ENCODE data around the gene PACS1. TPM values are rescaled to one million over a fixed set of nuclear protein-coding genes. Genes with fewer than 3 reads are reported as not detected.

PACS1 gene
- total RNA-seq, 1 donor from 2014 or later, result 102 TPM

- intact Hi-C loops (cut with micrococcal nuclease), result no loop called here
These were observed 150.5 kb downstream of the PACS1 start for GRCh38 chr11:66220566-66220935.

GRCh38 chr11:66221012-66221411, 150.9 kb downstream of the PACS1 start:
- intact Hi-C loops (cut with micrococcal nuclease), result no loop called here

DNA sequence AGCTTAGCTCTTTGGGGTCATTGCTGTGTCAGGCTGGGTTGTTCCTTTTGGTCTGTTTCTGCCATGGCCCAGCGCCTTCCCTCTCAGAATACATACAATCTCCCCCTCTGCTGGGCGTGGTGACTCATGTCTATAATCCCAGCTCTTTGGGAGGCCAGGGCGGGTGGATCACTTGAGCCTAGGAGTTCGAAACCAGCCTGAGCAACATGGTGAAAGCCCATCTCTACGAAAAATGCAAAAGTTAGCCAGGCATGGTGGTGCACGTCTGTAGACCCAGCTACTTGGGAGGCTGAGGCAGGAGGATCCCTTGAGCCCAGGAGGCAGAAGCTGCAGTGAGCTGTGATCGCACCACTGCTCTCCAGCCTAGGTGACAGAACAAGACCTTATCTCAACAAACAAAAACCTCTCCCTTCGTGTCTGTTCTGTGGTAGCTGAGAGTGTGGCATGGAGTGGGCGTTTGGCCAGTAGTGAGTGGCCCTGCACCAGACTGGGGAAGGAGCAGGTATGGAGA, 151.7 kb downstream of the PACS1 start:
- intact Hi-C loops (cut with micrococcal nuclease), result loop anchor here (1.0 kb wide), 1 partner anchor 61 kb away; no protein-coding TSS in a partner anchor

- intact Hi-C loops (cut with micrococcal nuclease), result loop anchor here (1.0 kb wide), 1 partner anchor 60 kb away; no protein-coding TSS in a partner anchor
These were observed 152.5 kb downstream of the PACS1 start for GRCh38 chr11:66222358-66223149.

DNA sequence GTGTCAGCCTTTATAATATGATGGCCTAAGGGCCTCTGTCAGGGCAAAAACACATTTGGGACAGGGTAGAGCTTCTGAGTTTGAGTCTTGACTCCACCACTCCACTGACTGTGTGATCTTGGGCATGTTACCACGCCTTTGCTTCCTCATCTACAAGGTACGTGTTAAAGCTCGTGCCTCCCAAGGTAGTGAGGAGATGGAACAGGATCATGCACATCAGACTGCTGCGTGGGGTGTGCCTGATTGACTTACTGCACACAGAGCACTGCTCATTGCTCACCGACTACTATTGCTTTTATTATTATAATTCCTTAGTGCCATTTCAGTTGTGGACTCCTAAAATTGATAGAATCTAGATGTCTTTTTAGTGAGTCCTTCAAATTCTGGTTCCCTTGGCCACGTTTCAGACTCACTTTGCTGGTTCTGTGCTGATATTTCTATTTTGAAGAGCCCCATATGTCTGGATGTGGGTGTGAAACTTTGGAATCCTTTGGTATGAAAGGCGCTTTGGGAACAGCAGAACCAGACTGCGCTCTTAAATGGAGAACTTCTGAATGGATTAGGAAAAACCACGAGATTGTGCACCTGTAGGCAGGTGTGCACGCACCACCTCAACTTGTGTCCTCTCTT, 154.3 kb downstream of the PACS1 start:
- intact Hi-C loops (cut with micrococcal nuclease), result no loop called here

- intact Hi-C loops (cut with micrococcal nuclease), result no loop called here
These were observed 155.0 kb downstream of the PACS1 start for GRCh38 chr11:66225066-66225465.

GRCh38 chr11:66226101-66226500, 156.0 kb downstream of the PACS1 start:
- intact Hi-C loops (cut with micrococcal nuclease), result no loop called here

- intact Hi-C loops (cut with micrococcal nuclease), result no loop called here
These were observed 157.6 kb downstream of the PACS1 start for GRCh38 chr11:66227700-66228099.

- intact Hi-C loops (cut with micrococcal nuclease), result no loop called here
These were observed 158.4 kb downstream of the PACS1 start for GRCh38 chr11:66228521-66228920.

GRCh38 chr11:66230156-66230555, 160.1 kb downstream of the PACS1 start:
- intact Hi-C loops (cut with micrococcal nuclease), result no loop called here

GRCh38 chr11:66230978-66231377, 160.9 kb downstream of the PACS1 start:
- intact Hi-C loops (cut with micrococcal nuclease), result no loop called here

DNA sequence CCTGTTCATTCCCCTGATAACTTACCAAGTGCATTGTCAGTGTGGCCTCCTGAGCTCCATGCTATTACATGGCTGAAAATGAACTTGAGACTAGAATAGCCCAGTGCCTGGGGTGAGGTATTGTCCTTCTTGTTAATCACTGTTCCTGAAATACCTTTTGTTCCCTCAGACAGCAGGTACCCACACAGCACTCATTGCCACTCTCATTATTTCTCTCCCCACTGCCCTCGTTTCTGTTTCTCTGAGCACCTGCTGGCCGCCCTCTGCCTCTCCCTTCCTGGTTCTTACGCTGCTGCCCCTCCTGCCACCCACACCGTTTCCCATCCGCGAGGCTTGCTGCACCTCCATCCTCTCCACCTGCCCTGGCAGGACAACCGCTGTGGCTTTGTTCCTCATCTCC, 161.5 kb downstream of the PACS1 start:
- intact Hi-C loops (cut with micrococcal nuclease), result no loop called here

DNA sequence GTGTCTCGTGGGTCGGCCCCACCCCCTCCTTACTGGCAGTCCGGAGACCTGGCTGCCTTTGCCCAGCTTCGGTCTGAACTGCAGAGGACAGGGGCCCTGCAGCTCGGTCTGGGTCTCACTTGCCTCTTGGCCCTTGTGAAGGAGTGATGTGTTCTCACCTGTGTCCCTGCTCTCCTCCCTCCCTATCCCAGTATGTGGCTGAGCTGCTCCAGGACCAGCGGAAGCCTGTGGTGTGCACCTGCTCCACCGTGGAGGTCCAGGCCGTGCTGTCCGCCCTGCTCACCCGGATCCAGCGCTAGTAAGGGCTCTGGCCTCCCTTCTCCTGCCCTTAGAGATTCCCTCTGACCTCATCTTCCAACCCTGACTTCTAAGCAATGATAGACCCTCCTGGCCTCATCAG, 162.7 kb downstream of the PACS1 start:
- intact Hi-C loops (cut with micrococcal nuclease), result no loop called here

DNA sequence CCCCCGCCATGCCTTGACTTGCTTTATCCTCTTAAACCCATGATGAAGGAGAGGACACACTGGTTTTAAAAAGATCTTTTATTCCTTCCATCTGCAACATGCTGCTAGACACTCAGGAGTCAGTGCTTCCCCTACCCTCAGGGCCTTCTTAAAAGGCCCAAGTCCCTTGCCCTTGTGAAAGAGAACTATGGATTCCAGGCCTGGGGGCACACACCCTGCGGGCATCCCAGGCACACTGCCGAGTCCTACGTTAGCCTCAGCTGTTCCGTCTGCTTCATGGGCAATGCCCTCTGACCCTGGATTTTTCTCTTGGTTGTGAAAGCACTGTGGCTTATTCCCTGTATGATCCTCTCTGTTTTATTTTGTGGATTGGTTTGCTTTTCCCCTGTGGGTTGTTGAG, 163.2 kb downstream of the PACS1 start:
- intact Hi-C loops (cut with micrococcal nuclease), result no loop called here

- intact Hi-C loops (cut with micrococcal nuclease), result no loop called here
These were observed 165.1 kb downstream of the PACS1 start for GRCh38 chr11:66235141-66235540.

- intact Hi-C loops (cut with micrococcal nuclease), result no loop called here
These were observed 167.8 kb downstream of the PACS1 start for GRCh38 chr11:66237867-66238266.

DNA sequence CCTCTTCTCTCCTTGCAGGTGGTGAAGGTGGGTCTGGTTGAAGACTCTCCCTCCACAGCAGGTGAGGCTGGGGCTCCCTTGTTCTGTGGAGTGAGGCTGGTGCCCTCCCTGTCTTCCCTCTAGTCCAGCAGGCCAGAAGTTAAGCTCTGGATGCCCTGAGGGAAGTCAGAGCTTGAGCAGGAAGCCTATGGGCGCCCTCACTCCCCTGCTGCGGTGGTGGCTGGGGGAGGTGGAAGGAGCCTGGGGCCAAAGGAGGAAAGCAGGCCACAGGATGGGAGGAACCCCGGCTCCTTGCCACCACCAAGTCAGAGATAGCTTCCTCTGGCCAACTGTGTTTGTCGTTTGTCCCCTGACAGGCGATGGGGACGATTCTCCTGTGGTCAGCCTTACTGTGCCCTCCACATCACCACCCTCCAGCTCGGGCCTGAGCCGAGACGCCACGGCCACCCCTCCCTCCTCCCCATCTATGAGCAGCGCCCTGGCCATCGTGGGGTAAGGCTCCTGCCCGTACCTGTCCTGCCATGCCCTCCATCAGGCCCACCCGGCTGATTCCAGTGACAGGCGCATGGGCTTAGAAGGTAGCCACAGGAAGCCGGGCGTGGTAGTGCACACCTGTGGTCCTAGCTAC, 168.8 kb downstream of the PACS1 start:
- intact Hi-C loops (cut with micrococcal nuclease), result no loop called here

DNA sequence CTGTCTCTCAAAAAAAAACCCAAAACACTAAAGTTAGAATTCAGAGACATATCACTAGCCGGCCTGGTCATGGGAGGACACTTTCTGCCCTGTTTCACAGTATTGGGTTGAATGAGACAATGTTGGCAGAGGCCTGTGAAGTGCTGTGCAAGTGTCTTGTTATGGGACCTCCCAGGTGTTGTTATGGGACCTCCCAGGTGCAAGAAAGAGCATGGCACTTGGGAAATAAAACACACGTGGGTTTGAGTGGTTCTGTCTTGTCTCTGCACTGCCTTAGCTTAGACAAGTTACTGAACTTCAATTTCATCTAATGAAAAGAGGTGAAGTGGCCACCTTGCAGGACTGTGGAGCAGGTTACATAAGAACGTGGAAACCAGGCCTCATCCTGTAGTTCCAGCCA, 169.4 kb downstream of the PACS1 start:
- intact Hi-C loops (cut with micrococcal nuclease), result no loop called here

DNA sequence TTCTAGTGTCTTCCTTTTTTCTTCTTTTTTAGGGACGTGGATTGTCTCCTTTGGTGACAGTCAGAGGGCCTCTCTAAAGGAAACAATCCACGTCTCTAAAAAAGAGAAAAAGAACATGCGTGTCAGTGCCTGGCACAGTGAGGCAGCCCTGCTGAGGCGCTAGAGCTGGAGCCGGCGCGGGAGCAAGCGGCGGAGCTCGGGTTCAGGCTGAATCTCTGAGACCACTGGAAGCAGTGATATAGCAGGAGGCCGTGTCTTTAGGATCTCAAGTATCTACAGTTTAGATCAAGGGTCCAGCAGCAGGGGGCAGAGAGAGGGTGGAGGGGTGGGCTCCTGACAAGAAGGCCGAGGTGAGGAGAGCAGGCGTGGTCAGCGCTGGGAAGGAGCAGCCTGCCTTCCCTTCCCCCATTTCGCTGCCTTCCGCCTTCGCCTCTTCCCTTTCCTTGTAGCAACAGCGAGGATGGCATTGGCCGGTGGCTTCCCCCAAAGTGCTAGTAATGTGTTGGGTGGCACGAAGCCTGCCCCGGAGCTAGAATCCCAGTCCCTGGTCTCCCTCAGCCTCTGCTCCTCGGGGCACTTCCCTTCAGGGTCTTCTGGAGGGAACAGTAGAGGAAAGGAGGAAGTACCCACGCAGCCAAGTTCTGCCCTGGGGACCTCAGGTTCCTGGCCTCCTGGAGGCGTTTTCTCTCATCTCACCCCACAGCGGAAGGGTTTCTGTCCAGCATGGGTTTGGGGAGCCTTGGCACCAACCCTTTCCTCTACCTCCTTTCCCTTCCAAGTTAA, 170.1 kb downstream of the PACS1 start:
- intact Hi-C loops (cut with micrococcal nuclease), result no loop called here

DNA sequence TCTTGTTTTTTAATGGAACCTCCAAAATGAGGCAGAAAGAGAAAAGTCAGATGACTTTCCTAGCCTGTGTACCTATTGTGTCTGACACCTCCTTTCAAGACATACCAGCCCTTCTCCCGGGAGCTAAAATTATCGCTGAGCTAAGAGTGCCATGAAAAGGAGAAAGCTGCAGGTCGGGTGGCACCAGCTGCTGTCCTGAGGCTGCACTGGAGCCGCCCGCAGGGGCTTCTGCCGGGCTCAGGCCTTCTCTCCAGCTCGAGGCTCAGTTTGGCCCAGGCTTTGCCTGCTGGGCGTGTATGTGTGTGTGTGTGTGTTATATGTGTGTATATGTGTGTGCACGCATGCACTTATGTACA, 170.7 kb downstream of the PACS1 start:
- intact Hi-C loops (cut with micrococcal nuclease), result no loop called here

- intact Hi-C loops (cut with micrococcal nuclease), result no loop called here
These were observed 172.2 kb downstream of the PACS1 start for GRCh38 chr11:66242095-66242765.

Data from T-helper 2 cell treated with Interferon-gamma antibody and Interleukin-4, amounts not matched to agents 100 ng/mL and 5 ng/mL, for 36 hours (primary cell).